Measurements from ENCODE around the gene SLF1.

- TF ChIP-seq, protein P1, sequence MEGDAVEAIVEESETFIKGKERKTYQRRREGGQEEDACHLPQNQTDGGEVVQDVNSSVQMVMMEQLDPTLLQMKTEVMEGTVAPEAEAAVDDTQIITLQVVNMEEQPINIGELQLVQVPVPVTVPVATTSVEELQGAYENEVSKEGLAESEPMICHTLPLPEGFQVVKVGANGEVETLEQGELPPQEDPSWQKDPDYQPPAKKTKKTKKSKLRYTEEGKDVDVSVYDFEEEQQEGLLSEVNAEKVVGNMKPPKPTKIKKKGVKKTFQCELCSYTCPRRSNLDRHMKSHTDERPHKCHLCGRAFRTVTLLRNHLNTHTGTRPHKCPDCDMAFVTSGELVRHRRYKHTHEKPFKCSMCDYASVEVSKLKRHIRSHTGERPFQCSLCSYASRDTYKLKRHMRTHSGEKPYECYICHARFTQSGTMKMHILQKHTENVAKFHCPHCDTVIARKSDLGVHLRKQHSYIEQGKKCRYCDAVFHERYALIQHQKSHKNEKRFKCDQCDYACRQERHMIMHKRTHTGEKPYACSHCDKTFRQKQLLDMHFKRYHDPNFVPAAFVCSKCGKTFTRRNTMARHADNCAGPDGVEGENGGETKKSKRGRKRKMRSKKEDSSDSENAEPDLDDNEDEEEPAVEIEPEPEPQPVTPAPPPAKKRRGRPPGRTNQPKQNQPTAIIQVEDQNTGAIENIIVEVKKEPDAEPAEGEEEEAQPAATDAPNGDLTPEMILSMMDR (IDR thresholded peaks at IDR 0.05), result no peak
- TF ChIP-seq POLR2AphosphoS2 (conservative IDR thresholded peaks at IDR 0.05; ENCODE audit: low read length) (no peak), MYC (IDR thresholded peaks at IDR 0.05; ENCODE audit: borderline replicate concordance, low read length) (no peak), POLR2A (IDR thresholded peaks at IDR 0.05; ENCODE audit: low read length) (no peak), CBX2 (IDR thresholded peaks at IDR 0.05; ENCODE audit: borderline replicate concordance, low read depth) (no peak), MAX (IDR thresholded peaks at IDR 0.05) (no peak), NPAS2 (CRISPR knock-in tag; IDR thresholded peaks at IDR 0.05; ENCODE audit: borderline replicate concordance) (no peak), MAZ (IDR thresholded peaks at IDR 0.05; ENCODE audit: borderline replicate concordance, low read depth, low read length) (no peak), CHD4 (IDR thresholded peaks at IDR 0.05; ENCODE audit: borderline replicate concordance) (no peak), RCOR1 (IDR thresholded peaks at IDR 0.05; ENCODE audit: low read depth, low read length) (no peak), EP300 (IDR thresholded peaks at IDR 0.05) (no peak), ELK1 (IDR thresholded peaks at IDR 0.05; ENCODE audit: low read depth, low read length) (no peak), TP53 (CRISPR knock-in tag; IDR thresholded peaks at IDR 0.05) (no peak), HOXA7 (CRISPR knock-in tag; IDR thresholded peaks at IDR 0.05) (no peak)
Observed at GRCh38 chr5:94667937-94668336, 49.5 kb downstream of the SLF1 start.
